ENCODE measurements around the gene CAB39.

The CAB39 gene

DNA sequence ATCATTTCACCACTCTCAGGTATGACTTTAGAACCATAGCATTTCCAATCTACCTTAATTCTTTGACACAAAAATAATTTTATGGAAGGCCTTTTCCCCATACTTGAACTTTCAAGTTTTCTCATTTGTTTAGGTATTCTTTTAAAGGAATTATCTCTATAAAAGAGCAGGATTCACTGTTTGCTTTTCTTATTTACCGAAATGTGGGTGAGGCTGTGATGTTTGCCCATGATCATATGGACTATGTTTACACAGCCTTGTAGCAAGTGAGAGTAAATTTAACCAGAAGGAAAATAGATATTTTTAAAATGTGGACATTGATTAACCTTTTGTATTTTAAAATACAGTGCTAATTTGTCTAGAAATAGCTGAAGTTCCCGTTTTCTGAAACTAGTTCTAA, 26.3 kb downstream of the CAB39 start:
- ATAC-seq, result no peak
- TF ChIP-seq TCF4 (CRISPR knock-in tag; IDR thresholded peaks at IDR 0.05; ENCODE audit: borderline replicate concordance) (no peak), ISL1 (CRISPR knock-in tag; IDR thresholded peaks at IDR 0.05) (no peak), CSDC2 (CRISPR knock-in tag; IDR thresholded peaks at IDR 0.05) (no peak), RARB (CRISPR knock-in tag; IDR thresholded peaks at IDR 0.05) (no peak), ESRRG (CRISPR knock-in tag; IDR thresholded peaks at IDR 0.05) (no peak), ZC3H10 (CRISPR knock-in tag; IDR thresholded peaks at IDR 0.05) (no peak), ZNF8 (CRISPR knock-in tag; IDR thresholded peaks at IDR 0.05) (no peak), TOX (CRISPR knock-in tag; IDR thresholded peaks at IDR 0.05; ENCODE audit: borderline replicate concordance) (no peak), ARNTL (CRISPR knock-in tag; IDR thresholded peaks at IDR 0.05; ENCODE audit: borderline replicate concordance, low read depth) (no peak), SNAI2 (CRISPR knock-in tag; IDR thresholded peaks at IDR 0.05) (no peak)
- TF ChIP-seq, protein P1, sequence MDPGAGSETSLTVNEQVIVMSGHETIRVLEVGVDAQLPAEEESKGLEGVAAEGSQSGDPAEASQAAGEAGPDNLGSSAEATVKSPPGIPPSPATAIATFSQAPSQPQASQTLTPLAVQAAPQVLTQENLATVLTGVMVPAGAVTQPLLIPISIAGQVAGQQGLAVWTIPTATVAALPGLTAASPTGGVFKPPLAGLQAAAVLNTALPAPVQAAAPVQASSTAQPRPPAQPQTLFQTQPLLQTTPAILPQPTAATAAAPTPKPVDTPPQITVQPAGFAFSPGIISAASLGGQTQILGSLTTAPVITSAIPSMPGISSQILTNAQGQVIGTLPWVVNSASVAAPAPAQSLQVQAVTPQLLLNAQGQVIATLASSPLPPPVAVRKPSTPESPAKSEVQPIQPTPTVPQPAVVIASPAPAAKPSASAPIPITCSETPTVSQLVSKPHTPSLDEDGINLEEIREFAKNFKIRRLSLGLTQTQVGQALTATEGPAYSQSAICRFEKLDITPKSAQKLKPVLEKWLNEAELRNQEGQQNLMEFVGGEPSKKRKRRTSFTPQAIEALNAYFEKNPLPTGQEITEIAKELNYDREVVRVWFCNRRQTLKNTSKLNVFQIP (CRISPR knock-in tag; IDR thresholded peaks at IDR 0.05; ENCODE audit: borderline replicate concordance, low read depth), result no peak
- TF ChIP-seq, protein P2, sequence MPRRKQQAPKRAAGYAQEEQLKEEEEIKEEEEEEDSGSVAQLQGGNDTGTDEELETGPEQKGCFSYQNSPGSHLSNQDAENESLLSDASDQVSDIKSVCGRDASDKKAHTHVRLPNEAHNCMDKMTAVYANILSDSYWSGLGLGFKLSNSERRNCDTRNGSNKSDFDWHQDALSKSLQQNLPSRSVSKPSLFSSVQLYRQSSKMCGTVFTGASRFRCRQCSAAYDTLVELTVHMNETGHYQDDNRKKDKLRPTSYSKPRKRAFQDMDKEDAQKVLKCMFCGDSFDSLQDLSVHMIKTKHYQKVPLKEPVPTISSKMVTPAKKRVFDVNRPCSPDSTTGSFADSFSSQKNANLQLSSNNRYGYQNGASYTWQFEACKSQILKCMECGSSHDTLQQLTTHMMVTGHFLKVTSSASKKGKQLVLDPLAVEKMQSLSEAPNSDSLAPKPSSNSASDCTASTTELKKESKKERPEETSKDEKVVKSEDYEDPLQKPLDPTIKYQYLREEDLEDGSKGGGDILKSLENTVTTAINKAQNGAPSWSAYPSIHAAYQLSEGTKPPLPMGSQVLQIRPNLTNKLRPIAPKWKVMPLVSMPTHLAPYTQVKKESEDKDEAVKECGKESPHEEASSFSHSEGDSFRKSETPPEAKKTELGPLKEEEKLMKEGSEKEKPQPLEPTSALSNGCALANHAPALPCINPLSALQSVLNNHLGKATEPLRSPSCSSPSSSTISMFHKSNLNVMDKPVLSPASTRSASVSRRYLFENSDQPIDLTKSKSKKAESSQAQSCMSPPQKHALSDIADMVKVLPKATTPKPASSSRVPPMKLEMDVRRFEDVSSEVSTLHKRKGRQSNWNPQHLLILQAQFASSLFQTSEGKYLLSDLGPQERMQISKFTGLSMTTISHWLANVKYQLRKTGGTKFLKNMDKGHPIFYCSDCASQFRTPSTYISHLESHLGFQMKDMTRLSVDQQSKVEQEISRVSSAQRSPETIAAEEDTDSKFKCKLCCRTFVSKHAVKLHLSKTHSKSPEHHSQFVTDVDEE (CRISPR knock-in tag; IDR thresholded peaks at IDR 0.05), result no peak
- TF ChIP-seq, protein P3, sequence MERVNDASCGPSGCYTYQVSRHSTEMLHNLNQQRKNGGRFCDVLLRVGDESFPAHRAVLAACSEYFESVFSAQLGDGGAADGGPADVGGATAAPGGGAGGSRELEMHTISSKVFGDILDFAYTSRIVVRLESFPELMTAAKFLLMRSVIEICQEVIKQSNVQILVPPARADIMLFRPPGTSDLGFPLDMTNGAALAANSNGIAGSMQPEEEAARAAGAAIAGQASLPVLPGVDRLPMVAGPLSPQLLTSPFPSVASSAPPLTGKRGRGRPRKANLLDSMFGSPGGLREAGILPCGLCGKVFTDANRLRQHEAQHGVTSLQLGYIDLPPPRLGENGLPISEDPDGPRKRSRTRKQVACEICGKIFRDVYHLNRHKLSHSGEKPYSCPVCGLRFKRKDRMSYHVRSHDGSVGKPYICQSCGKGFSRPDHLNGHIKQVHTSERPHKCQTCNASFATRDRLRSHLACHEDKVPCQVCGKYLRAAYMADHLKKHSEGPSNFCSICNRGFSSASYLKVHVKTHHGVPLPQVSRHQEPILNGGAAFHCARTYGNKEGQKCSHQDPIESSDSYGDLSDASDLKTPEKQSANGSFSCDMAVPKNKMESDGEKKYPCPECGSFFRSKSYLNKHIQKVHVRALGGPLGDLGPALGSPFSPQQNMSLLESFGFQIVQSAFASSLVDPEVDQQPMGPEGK (CRISPR knock-in tag; IDR thresholded peaks at IDR 0.05; ENCODE audit: borderline replicate concordance), result no peak

DNA sequence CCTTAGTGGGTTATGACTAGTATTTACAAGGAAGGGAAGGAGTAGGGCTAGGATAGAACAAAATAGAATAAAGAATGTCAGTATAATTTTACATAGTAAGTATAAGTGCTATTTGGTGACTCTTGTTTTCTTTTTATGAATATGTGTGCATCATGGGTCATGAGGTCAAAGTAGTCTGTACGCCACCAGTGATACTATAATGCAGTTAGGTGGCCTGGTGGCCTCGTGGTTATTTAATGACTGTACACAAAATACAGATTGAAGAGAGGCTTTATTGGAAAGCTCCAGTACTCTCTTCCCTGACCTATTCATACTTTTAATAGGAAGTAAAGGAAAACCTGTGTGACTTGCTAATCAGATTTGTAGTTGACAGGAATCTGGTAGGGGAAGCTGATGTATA, 27.3 kb downstream of the CAB39 start:
- no peak for TF ChIP-seq ZNF565 (CRISPR knock-in tag; conservative IDR thresholded peaks at IDR 0.05; ENCODE audit: low read depth)
- no peak for TF ChIP-seq RARB (CRISPR knock-in tag; IDR thresholded peaks at IDR 0.05)
- no peak for TF ChIP-seq ISL1 (CRISPR knock-in tag; IDR thresholded peaks at IDR 0.05)
- TF ChIP-seq PPARA (CRISPR knock-in tag; IDR thresholded peaks at IDR 0.05; ENCODE audit: borderline replicate concordance), result no peak
- no peak for TF ChIP-seq TCF4 (CRISPR knock-in tag; IDR thresholded peaks at IDR 0.05; ENCODE audit: borderline replicate concordance)
- TF ChIP-seq, protein P4, sequence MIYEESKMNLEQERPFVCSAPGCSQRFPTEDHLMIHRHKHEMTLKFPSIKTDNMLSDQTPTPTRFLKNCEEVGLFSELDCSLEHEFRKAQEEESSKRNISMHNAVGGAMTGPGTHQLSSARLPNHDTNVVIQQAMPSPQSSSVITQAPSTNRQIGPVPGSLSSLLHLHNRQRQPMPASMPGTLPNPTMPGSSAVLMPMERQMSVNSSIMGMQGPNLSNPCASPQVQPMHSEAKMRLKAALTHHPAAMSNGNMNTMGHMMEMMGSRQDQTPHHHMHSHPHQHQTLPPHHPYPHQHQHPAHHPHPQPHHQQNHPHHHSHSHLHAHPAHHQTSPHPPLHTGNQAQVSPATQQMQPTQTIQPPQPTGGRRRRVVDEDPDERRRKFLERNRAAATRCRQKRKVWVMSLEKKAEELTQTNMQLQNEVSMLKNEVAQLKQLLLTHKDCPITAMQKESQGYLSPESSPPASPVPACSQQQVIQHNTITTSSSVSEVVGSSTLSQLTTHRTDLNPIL (CRISPR knock-in tag; IDR thresholded peaks at IDR 0.05; ENCODE audit: low read depth), result no peak
- no peak for TF ChIP-seq OSR1 (CRISPR knock-in tag; IDR thresholded peaks at IDR 0.05)
- TF ChIP-seq, protein P2 (CRISPR knock-in tag; IDR thresholded peaks at IDR 0.05), result no peak
- TF ChIP-seq CSDC2 (CRISPR knock-in tag; IDR thresholded peaks at IDR 0.05), result no peak
- no peak for TF ChIP-seq ESRRG (CRISPR knock-in tag; IDR thresholded peaks at IDR 0.05)
- no peak for TF ChIP-seq ZFP30 (CRISPR knock-in tag; IDR thresholded peaks at IDR 0.05)
- TF ChIP-seq, protein P3 (CRISPR knock-in tag; IDR thresholded peaks at IDR 0.05; ENCODE audit: borderline replicate concordance), result no peak
- TF ChIP-seq ZFP3 (CRISPR knock-in tag; IDR thresholded peaks at IDR 0.05), result no peak
- no peak for TF ChIP-seq SNAI2 (CRISPR knock-in tag; IDR thresholded peaks at IDR 0.05)
- no peak for TF ChIP-seq ZC3H10 (CRISPR knock-in tag; IDR thresholded peaks at IDR 0.05)
- no peak for TF ChIP-seq GLIS3 (CRISPR knock-in tag; IDR thresholded peaks at IDR 0.05)
- no peak for TF ChIP-seq ARNTL (CRISPR knock-in tag; IDR thresholded peaks at IDR 0.05; ENCODE audit: borderline replicate concordance, low read depth)
- ATAC-seq, result no peak

Data from SK-N-SH treated with all-trans-retinoic acid at 6 μM for 48 hours (cell line).